ENCODE data around the gene LTK. TPM values are rescaled to one million over a fixed set of nuclear protein-coding genes. Genes with fewer than 3 reads are reported as not detected.

Gene LTK
- total and polyA plus RNA-seq, 2 donors from 2014 or later: 0.91 to 6.7 TPM

DNA sequence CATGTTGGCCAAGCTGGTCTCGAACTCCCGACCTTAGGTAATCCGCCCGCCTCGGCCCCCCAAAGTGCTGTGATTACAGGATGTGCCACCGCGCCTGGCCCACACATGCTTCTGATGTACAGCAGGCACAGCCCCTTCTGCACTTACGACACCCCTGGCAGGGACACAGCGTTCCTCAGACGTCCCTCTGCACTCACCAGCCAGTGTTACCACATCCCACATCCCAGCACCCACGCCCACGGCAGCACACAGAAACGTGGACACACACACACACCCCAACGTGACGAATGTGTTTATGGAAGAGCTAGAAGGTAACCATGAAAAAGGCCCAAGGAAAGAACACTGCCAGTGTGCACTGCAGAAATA, 31.0 kb upstream of the LTK start:
- H3K4me3 ChIP-seq (ENCODE audit: low read length in 3 of 3): peak overlapping the region in 1 of 3 donors; percentile 100
- no peak overlapping the region for H3K9ac ChIP-seq (ENCODE audit: low read length in 3 of 3)
- H3K4me1 ChIP-seq (ENCODE audit: control insufficient read depth in 2 of 3, insufficient read depth in 2 of 3, low read depth in 1 of 3, low read length in 3 of 3): peaks cover 0 to 2% (median 0%) of the 10 kb centered on the region in 3 donors
- no peaks in the 10 kb centered on the region for H3K36me3 ChIP-seq (ENCODE audit: control insufficient read depth in 2 of 3, insufficient read depth in 3 of 3, low read length in 3 of 3)
- DNase-seq (peak in 1 of 5 donors; percentile 61), FAIRE-seq (no peak)
- TF ChIP-seq, protein P1, sequence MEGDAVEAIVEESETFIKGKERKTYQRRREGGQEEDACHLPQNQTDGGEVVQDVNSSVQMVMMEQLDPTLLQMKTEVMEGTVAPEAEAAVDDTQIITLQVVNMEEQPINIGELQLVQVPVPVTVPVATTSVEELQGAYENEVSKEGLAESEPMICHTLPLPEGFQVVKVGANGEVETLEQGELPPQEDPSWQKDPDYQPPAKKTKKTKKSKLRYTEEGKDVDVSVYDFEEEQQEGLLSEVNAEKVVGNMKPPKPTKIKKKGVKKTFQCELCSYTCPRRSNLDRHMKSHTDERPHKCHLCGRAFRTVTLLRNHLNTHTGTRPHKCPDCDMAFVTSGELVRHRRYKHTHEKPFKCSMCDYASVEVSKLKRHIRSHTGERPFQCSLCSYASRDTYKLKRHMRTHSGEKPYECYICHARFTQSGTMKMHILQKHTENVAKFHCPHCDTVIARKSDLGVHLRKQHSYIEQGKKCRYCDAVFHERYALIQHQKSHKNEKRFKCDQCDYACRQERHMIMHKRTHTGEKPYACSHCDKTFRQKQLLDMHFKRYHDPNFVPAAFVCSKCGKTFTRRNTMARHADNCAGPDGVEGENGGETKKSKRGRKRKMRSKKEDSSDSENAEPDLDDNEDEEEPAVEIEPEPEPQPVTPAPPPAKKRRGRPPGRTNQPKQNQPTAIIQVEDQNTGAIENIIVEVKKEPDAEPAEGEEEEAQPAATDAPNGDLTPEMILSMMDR (IDR thresholded peaks at IDR 0.05; ENCODE audit: borderline replicate concordance, extremely low read depth, insufficient read depth): no peak
- no peaks in the 10 kb centered on the region for H3K9me3 ChIP-seq (ENCODE audit: control insufficient read depth in 2 of 3, insufficient read depth in 1 of 3, low read length in 3 of 3)
- H3K27ac ChIP-seq (ENCODE audit: low read depth in 2 of 2, low read length in 2 of 2): no peak overlapping the region
- H3K27me3 ChIP-seq (ENCODE audit: control insufficient read depth, insufficient read depth, low read length): no peaks in the 10 kb centered on the region
- intact Hi-C loops (cut with DNase I): no loop called here

DNA sequence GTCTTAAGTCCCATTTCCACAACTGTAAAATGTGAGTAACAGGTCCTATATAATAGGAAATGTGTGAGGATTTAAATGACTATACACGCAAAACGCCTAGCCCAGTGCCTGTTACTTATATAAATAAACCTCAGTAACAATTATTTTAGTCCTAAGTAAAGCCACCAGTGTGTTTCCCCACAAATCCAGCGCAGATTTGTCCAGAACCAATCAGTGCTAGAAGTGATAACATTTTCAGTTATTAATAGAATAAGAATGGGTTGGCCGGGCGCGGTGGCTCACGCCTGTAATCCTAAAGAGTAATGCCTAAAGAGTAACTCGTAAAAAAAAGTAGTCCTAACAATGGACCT, 29.9 kb upstream of the LTK start:
- H3K4me1 ChIP-seq (ENCODE audit: control insufficient read depth in 2 of 3, insufficient read depth in 2 of 3, low read depth in 1 of 3, low read length in 3 of 3): peaks cover 0 to 2% (median 0%) of the 10 kb centered on the region in 3 donors
- peak overlapping the region in 1 of 2 donors; percentile 59 for H3K27ac ChIP-seq (ENCODE audit: low read depth in 2 of 2, low read length in 2 of 2)
- DNase-seq (no peak), FAIRE-seq (no peak)
- intact Hi-C loops (cut with DNase I): no loop called here
- no peaks in the 10 kb centered on the region for H3K9me3 ChIP-seq (ENCODE audit: control insufficient read depth in 2 of 3, insufficient read depth in 1 of 3, low read length in 3 of 3)
- H3K9ac ChIP-seq (ENCODE audit: low read length in 3 of 3): peak overlapping the region; percentile 92 to 99 (median 95)
- no peaks in the 10 kb centered on the region for H3K27me3 ChIP-seq (ENCODE audit: control insufficient read depth, insufficient read depth, low read length)
- H3K4me3 ChIP-seq (ENCODE audit: low read length in 3 of 3): peak overlapping the region; percentile 84 to 100 (median 91)
- H3K36me3 ChIP-seq (ENCODE audit: control insufficient read depth in 2 of 3, insufficient read depth in 3 of 3, low read length in 3 of 3): no peaks in the 10 kb centered on the region
- TF ChIP-seq, protein P1 (IDR thresholded peaks at IDR 0.05; ENCODE audit: borderline replicate concordance, extremely low read depth, insufficient read depth): no peak

DNA sequence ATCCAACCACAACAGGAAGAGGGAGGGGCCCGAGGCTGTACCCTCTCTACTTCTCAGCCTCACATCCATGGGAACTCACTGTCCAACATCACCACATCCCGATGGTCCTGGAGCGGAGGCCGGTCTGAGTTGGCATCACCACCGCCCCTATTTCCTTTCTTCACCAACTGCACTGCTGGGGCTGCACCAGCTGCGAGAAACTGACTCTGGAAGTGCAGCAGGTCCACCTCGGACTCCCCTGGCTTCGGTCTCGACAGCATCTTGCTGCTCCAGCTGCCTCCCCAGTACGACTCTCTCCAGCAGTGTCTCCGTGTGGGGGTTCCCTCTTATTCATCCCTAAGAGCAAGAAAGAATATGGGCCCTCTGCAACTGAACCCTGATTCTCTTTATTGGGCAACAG, 23.2 kb upstream of the LTK start:
- Histone ChIP-seq H3K27me3 (ENCODE audit: control insufficient read depth, insufficient read depth, low read length) (no peaks in the 10 kb centered on the region), H3K4me1 (ENCODE audit: control insufficient read depth in 2 of 3, insufficient read depth in 2 of 3, low read depth in 1 of 3, low read length in 3 of 3) (no peaks in the 10 kb centered on the region), H3K36me3 (ENCODE audit: control insufficient read depth in 2 of 3, insufficient read depth in 3 of 3, low read length in 3 of 3) (peaks cover 4 to 15% (median 14%) of the 10 kb centered on the region in 3 donors), H3K27ac (ENCODE audit: low read depth in 2 of 2, low read length in 2 of 2) (no peak overlapping the region), H3K9ac (ENCODE audit: low read length in 3 of 3) (no peak overlapping the region), H3K4me3 (ENCODE audit: low read length in 3 of 3) (no peak overlapping the region), H3K9me3 (ENCODE audit: control insufficient read depth in 2 of 3, insufficient read depth in 1 of 3, low read length in 3 of 3) (no peaks in the 10 kb centered on the region)
- intact Hi-C loops (cut with DNase I): no loop called here
- DNase-seq (no peak), FAIRE-seq (no peak)
- TF ChIP-seq, protein P1 (IDR thresholded peaks at IDR 0.05; ENCODE audit: borderline replicate concordance, extremely low read depth, insufficient read depth): no peak

DNA sequence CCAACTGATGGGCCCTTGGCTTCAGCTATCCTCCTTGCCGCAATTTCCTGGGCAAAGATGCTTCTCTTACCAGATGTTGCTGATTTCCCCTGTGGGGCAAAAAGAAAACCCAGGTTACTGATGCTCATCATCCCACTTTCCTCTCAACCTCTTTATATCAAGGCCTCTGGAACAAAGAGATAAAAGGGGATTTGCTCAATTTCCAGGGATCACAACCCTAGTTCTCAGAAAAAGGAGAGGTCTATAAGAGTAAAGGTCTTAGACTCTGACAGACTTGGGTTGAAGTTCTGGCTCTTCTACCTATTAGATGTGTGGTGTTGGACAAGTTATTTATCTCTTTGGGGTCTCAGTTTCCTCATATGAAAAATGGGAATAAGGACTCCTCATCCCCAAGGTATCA, 21.9 kb upstream of the LTK start:
- H3K4me1 ChIP-seq (ENCODE audit: control insufficient read depth in 2 of 3, insufficient read depth in 2 of 3, low read depth in 1 of 3, low read length in 3 of 3): peaks cover 0 to 3% (median 0%) of the 10 kb centered on the region in 3 donors
- no peak for DNase-seq
- no peak overlapping the region for H3K4me3 ChIP-seq (ENCODE audit: low read length in 3 of 3)
- H3K9ac ChIP-seq (ENCODE audit: low read length in 3 of 3): no peak overlapping the region
- TF ChIP-seq, protein P1 (IDR thresholded peaks at IDR 0.05; ENCODE audit: borderline replicate concordance, extremely low read depth, insufficient read depth): no peak
- intact Hi-C loops (cut with DNase I): no loop called here
- H3K36me3 ChIP-seq (ENCODE audit: control insufficient read depth in 2 of 3, insufficient read depth in 3 of 3, low read length in 3 of 3): peaks cover 4 to 20% (median 20%) of the 10 kb centered on the region in 3 donors
- H3K9me3 ChIP-seq (ENCODE audit: control insufficient read depth in 2 of 3, insufficient read depth in 1 of 3, low read length in 3 of 3): no peaks in the 10 kb centered on the region
- no peak overlapping the region for H3K27ac ChIP-seq (ENCODE audit: low read depth in 2 of 2, low read length in 2 of 2)
- H3K27me3 ChIP-seq (ENCODE audit: control insufficient read depth, insufficient read depth, low read length): no peaks in the 10 kb centered on the region
- FAIRE-seq: no peak

Data from kidney (tissue), 14 donors.